Measurements from ENCODE around the gene CXorf65.

Gene CXorf65

GRCh38 chrX:71057848-71058530 lies 48.6 kb downstream of the CXorf65 start:
- DNase-seq = no peak

- no peak for DNase-seq
These were observed 49.7 kb downstream of the CXorf65 start for GRCh38 chrX:71056867-71057266.
